Lower lobe of right lung (tissue), 2 donors: ENCODE measurements around the gene DGCR2. TPM values are rescaled to one million over a fixed set of nuclear protein-coding genes. Genes with fewer than 3 reads are reported as not detected.
"Not testable (repeated sequence)": the region's sequence is repeated elsewhere in the genome, so short reads cannot be mapped to it uniquely, and the experiment has no call there.

Source experiments
- ATAC-seq, 2 donors: fragments of 200-7000 bp; cut with Tn5 transposase; one replicate each; pipeline ENCODE4 v1.9.1; 2020 to 2022; ENCODE audit warnings: mild to moderate bottlenecking in 2 of 2, moderate library complexity in 2 of 2
- DNase-seq: peaks from one replicate; pipeline ENCODE4 v3.0.0-alpha.2; 2020
- H3K27ac ChIP-seq: fragments of 200-600 bp; one replicate; pipeline ENCODE4 v1.8.0; 2022
- H3K27me3 ChIP-seq: fragments of 200-600 bp; one replicate; pipeline ENCODE4 v1.8.0; 2022; ENCODE audit warnings: low read depth
- H3K36me3 ChIP-seq: fragments of 200-600 bp; one replicate; pipeline ENCODE4 v1.8.0; 2022; ENCODE audit warnings: mild to moderate bottlenecking
- H3K4me1 ChIP-seq: fragments of 200-600 bp; one replicate; pipeline ENCODE4 v1.8.0; 2022
- H3K4me3 ChIP-seq: fragments of 200-600 bp; one replicate; pipeline ENCODE4 v1.8.0; 2022; ENCODE audit warnings: mild to moderate bottlenecking
- H3K9me3 ChIP-seq: fragments of 200-600 bp; one replicate; pipeline ENCODE4 v1.8.0; 2022
- intact Hi-C: fragments of 100-400 bp; cut with DNase I; formaldehyde crosslinking; loops from one replicate; pipeline ENCODE4 v1.11.0; 2022
- total RNA-seq: library from RNA; stranded (reverse); fragmentation: NEBNext Ultra II Directional; extraction: Animal tissue kit (Norgen Biotek cat#: 25700); gene quantifications from one replicate; pipeline ENCODE4 v1.2.1, GENCODE V29; 2021
- TF ChIP-seq, protein P1 (sequence below): fragments of 200-600 bp; IDR thresholded peaks from one replicate; pipeline ENCODE4 v1.8.0; 2022; ENCODE audit warnings: antibody characterized with exemption, mild to moderate bottlenecking
- donor health status: DM: no; HTN: yes; CAD: no; lungs with severe emphysema.

DGCR2 gene
- total RNA-seq, 1 donor from 2014 or later = 62.9 TPM

DNA sequence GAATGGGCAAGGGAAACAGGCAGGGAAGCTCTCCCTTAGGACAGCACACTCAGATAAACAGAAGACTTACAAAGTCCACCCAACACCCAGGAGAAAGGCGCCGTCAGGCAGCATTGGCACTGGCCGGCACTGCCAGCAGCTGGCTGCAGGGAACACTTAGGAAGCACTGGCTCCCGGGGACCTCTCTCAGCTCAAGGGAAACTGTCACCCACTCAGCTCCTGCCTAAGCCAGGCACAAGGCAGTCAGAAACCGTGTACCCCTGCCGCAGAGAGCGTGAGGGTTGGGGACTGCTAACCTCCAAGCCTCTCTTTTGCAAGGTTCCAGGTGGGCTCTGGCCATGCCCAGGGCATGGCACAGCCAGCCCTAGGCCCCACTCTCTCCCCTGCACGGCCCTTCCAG, 64.7 kb downstream of the DGCR2 start:
- DNase-seq = peak; percentile 21
- intact Hi-C loops = no loop called here
- no peak overlapping the region for H3K4me3 ChIP-seq
- H3K36me3 ChIP-seq = peaks cover 99% of the 10 kb centered on the region
- no peaks in the 10 kb centered on the region for H3K27me3 ChIP-seq
- ATAC-seq = no peak
- TF ChIP-seq, protein P1, sequence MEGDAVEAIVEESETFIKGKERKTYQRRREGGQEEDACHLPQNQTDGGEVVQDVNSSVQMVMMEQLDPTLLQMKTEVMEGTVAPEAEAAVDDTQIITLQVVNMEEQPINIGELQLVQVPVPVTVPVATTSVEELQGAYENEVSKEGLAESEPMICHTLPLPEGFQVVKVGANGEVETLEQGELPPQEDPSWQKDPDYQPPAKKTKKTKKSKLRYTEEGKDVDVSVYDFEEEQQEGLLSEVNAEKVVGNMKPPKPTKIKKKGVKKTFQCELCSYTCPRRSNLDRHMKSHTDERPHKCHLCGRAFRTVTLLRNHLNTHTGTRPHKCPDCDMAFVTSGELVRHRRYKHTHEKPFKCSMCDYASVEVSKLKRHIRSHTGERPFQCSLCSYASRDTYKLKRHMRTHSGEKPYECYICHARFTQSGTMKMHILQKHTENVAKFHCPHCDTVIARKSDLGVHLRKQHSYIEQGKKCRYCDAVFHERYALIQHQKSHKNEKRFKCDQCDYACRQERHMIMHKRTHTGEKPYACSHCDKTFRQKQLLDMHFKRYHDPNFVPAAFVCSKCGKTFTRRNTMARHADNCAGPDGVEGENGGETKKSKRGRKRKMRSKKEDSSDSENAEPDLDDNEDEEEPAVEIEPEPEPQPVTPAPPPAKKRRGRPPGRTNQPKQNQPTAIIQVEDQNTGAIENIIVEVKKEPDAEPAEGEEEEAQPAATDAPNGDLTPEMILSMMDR = no peak
- H3K4me1 ChIP-seq = no peaks in the 10 kb centered on the region
- H3K9me3 ChIP-seq = no peaks in the 10 kb centered on the region
- H3K27ac ChIP-seq = no peak overlapping the region

DNA sequence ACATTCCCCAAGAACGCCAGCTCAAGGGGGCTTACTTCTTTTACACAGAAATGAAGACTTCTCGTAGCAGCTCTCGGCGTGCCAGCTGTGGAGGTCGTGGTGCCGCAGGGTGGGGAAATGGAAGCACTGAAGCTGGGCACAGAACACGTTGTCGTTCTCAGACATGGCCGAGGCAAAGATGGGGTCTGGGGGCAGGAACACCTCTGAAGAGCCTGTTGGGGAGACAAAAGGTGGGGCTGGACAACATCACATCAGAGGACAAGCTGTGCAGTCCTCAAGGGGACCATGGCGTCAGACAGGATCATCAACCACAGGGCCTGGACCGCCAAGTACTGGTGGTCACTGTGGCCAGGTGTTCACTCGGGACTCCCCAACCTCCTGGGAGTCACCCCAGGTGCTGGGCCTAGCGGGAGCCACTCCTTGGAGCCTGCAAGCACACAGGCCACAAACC, 65.2 kb downstream of the DGCR2 start:
- Histone ChIP-seq H3K4me3 (no peak overlapping the region), H3K27me3 (no peaks in the 10 kb centered on the region), H3K27ac (no peak overlapping the region), H3K4me1 (no peaks in the 10 kb centered on the region), H3K9me3 (no peaks in the 10 kb centered on the region), H3K36me3 (peaks cover 98% of the 10 kb centered on the region)
- intact Hi-C loops = no loop called here
- TF ChIP-seq, protein P1 = no peak
- ATAC-seq (no peak), DNase-seq (peak; percentile 36)

GRCh38 chr22:19055801-19056200, 66.4 kb downstream of the DGCR2 start:
- Histone ChIP-seq H3K27me3 (no peaks in the 10 kb centered on the region), H3K4me1 (no peaks in the 10 kb centered on the region), H3K27ac (no peak overlapping the region), H3K9me3 (no peaks in the 10 kb centered on the region), H3K36me3 (peaks cover 98% of the 10 kb centered on the region), H3K4me3 (no peak overlapping the region)
- intact Hi-C loops = no loop called here
- TF ChIP-seq, protein P1 = no peak
- DNase-seq (peak; percentile 34), ATAC-seq (no peak)

GRCh38 chr22:19052941-19053541, 69.2 kb downstream of the DGCR2 start:
- Histone ChIP-seq H3K36me3 (peaks cover 99% of the 10 kb centered on the region), H3K27me3 (no peaks in the 10 kb centered on the region), H3K4me1 (no peaks in the 10 kb centered on the region), H3K9me3 (no peaks in the 10 kb centered on the region), H3K27ac (no peak overlapping the region), H3K4me3 (no peak overlapping the region)
- TF ChIP-seq, protein P1 = no peak
- ATAC-seq = no peak
- intact Hi-C loops = no loop called here
- peak; percentile 3 for DNase-seq

GRCh38 chr22:19051381-19052072, 70.7 kb downstream of the DGCR2 start:
- Histone ChIP-seq H3K36me3 (peaks cover 99% of the 10 kb centered on the region), H3K4me3 (no peak overlapping the region), H3K27ac (no peak overlapping the region), H3K27me3 (no peaks in the 10 kb centered on the region), H3K4me1 (no peaks in the 10 kb centered on the region), H3K9me3 (no peaks in the 10 kb centered on the region)
- DNase-seq = peak; percentile 11
- peak in 1 of 2 donors; percentile 39 for ATAC-seq
- TF ChIP-seq, protein P1 = no peak
- intact Hi-C loops = no loop called here

DNA sequence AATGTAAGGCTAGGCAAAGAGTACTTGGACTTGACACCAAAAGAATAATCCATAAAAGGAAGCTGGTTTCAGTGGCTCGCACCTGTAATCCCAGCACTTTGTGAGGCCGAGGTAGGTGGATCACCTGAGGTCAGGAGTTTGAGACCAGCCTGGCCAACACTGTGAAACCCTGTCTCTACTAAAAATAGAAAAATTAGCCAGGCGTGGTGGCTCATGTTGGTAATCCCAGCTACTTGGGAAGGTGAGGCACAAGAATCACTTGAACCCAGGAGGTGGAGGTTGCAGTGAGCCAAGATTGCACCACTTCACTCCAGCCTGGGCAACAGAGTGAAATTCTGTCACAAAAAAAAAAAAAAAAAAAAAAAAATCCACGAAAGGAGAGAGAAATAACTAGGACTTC, 71.4 kb downstream of the DGCR2 start:
- DNase-seq, intact Hi-C loops, H3K4me3 ChIP-seq, H3K9me3 ChIP-seq, H3K4me1 ChIP-seq, ATAC-seq, H3K27me3 ChIP-seq, H3K27ac ChIP-seq: not testable (repeated sequence)
- peaks cover 99% of the 10 kb centered on the region for H3K36me3 ChIP-seq
